ENCODE data around the gene HYOU1.
"Not testable (repeated sequence)": the region's sequence is repeated elsewhere in the genome, so short reads cannot be mapped to it uniquely, and the experiment has no call there.

Gene HYOU1

DNA sequence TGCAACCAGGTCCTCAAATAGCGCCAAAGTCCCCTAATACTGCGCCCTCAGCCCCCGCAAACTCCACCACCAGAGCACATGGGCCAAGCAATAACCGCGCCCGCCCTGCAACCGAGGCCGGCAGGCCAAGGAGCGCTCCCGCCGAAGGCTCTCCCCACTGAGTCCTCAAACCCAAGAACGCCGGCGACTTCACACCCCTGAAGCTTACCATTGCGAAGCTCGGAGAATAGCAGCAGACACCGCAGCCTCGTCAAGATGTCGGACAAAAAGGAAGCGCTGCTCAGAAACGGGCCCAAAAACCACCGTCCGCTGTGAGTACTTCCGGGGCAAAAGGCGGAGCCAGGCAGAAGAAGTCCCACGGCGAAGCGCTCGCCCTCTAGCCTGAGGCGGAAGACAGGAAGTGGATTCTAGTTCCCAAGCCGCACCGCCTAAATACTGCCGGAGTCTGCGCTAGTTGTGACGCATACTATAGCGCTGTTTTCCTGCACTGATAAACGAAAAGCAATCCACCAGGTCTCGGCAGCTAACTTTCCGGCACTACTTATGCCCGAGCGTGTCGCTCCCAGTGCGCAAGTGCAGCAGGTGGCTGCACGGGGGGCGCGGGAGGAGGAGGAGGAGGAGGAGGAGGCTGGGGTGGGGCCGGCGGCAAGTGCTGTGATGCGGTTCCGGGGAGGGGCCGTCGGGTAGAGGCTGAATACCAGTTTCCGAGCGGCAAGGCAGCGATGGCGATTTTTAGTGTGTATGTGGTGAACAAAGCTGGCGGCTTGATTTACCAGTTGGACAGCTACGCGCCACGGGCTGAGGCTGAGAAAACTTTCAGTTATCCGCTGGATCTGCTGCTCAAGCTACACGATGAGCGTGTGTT lies 38.7 kb downstream of the HYOU1 start, which contains the start of the genes RPS25 and TRAPPC4:
Gene RPS25 (minus strand): TSS at position 270 of the 865 bp plus-strand sequence. CDS start 59 bp downstream, at position 211.
Gene TRAPPC4 (plus strand): TSS at position 693 of the 865 bp plus-strand sequence. CDS start 30 bp downstream, at position 723.
- DNase-seq (ENCODE audit: low read depth), result peak; percentile 87

DNA sequence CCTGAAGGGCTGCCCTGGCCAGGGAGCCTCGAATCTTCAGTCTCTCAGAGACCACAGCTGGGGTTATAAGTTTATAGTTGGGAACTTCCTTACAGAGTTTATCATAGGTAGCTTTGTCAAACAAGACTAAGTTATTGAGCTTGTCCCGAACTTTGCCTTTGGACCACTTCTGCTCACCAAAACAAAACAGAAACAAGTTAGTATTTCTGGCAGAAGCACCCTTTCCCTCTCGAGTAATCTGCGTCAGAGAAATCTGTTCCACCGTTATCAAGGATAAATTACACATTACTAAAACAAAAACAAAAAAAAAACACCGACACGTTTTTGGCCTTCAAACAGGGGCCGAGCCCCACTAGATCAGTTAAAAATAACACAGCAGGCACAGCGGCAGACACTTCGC lies 39.6 kb downstream of the HYOU1 start:
- not testable (repeated sequence) for DNase-seq (ENCODE audit: low read depth)

DNA sequence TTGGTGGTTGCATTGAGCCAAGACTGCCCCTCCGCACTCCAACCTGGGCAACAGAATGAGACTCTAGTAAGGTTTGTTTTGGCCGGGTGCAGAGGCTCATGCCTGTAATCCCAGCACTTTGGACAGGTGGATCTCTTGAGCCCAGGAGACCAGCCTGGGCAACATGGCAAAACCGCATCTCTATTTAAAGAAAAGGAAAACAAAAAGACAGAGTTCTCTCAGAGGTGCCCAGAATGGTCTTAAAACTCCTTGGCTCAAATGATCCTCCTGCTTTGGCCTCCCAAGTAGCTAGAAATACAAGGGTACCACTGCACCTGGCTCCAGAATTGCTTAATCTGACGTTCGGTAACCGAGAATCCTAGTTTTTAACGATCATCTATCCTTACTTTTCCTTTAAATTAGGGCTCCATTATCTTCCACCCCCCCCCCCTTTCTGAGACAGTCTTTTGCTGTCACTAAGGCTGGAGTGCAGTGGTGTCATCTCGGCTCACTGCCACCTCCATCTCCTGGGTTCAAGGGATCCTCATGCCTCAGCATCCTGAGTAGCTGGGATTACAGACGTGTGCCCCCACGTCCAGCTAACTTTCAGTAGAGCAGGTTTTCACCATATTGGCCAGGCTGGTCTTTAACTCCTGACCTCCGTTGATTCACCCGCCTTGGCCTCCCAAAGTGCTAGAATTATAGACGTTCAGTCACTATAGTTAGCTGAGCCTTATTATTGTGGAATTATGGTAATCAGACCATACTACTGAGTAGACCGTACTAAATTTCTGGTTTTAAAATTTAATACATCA lies 40.6 kb downstream of the HYOU1 start:
- DNase-seq (ENCODE audit: low read depth), result no peak

DNA sequence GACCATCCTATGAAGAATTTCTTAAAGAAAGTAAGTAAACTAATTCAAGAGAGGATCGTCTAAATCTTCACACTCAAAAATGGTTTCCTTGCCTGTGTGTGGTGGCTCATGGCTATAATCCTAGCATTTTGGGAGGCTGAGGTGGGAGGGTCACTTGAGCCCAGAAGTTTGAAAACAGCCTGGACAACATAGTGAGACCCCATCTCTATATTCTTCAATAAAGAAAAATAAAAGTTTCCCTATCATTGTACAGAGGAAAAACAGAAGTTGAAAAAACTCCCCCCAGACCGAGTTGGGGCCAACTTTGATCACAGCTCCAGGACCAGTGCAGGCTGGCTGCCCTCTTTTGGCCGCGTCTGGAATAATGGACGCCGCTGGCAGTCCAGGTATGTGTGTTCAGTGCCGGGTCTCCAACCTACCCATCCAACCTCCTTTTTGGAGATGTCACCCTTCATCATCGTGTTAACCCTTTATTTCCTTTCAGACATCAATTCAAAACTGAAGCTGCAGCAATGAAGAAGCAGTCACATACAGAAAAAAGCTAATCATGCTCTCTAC lies 41.9 kb downstream of the HYOU1 start:
- no peak for DNase-seq (ENCODE audit: low read depth)

DNA sequence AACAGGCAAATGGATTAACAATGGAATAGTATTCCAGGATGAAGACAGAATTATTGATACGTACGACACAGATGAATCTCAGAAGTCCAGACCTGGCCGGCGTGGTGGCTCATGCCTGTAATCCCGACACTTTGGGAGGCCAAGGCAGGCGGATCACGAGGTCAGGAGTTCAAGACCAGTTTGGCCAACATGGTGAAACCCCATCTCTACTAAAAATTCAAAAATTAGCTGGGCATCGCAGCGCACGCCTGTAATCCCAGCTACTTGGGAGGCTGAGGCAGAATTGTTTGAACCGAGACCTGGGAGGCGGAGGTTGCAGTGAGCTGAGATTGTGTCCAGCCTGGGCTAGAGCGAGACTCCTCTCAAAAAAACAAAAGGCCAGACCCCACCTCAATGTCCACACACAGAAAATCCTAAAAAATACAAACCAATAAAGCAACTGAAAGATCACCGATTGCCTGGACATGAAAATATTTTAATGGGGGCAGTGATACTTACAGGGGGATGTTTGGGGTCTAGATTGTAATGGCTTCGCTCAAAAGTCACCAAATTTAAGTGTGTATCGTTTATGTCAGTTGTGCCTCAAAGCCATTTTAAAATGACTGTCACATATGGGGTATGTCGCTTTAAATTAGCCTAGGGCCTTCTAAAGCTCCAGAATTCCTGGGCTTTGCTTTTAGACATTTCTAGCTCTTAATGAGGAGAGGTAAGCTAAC lies 42.6 kb downstream of the HYOU1 start:
- DNase-seq (ENCODE audit: low read depth), result no peak

DNA sequence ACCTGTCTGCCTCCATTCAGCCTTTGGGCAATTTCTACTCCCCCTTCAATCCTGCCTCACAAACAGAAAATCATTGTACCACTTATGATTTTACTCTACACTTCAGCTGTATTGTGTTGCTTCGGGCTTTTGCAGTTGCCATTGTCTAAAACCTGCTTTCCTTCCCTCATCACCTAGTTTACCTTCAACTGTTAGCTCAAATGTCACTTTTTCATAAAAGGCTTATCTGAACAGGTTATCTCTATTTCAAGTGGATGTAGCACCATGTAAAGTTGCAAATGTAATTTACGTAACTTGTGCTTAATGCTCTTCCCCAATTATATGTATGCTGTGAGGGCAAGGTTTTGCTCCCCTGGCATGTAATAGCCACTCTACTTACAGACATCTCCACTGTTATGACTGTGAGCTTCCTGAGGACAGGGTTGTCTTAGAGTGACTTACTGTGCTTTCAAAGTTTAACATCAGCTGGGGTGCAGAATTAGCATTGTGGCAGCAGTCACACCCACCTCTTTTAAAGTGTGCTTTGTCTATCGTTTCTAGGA lies 44.3 kb downstream of the HYOU1 start:
- DNase-seq (ENCODE audit: low read depth), result no peak

DNA sequence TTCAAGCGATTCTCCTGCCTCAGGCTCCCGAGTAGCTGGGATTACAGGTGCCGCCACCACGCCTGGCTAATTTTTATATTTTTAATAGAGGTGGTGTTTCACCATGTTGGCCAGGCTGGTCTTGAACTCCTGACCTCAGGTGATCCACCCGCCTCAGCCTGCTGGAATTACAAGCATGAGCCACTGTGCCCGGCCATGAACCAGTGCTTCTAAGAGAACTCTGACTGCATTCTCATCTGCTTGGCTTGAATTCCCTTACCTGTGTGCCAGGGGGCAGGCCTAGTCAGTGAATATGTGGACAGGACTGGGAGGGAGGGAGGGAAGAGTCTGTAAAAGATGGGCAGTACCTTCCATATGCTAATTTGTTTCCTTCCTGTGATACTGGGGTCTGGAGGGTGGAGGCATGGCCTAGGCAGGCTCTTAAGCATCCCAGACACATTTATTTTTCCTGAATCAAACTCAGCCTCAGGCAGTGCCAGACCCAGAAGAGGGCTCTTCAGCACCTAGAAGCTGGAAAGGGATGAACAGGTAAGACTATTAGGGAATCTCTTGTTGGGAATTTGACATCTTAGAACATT lies 45.4 kb downstream of the HYOU1 start:
- DNase-seq (ENCODE audit: low read depth), result no peak

DNA sequence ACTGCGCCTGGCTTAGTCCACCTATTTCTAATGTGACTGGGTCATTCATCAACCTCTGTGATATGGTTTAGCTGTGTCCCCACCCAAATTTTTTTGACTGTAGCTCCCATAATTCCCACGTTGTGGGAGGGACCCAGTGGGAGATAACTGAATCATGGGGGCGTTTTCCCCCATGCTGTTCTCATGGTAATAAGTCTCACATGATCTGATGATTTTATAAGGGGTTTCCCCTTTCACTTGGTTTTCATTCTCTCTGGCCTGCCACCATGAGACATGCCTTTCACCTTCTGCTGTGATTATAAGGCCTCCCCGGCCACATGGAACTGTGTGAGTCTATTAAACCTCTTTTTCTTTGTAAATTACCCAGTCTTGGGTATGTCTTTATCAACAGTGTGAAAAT lies 50.3 kb downstream of the HYOU1 start:
- DNase-seq (ENCODE audit: low read depth), result no peak

DNA sequence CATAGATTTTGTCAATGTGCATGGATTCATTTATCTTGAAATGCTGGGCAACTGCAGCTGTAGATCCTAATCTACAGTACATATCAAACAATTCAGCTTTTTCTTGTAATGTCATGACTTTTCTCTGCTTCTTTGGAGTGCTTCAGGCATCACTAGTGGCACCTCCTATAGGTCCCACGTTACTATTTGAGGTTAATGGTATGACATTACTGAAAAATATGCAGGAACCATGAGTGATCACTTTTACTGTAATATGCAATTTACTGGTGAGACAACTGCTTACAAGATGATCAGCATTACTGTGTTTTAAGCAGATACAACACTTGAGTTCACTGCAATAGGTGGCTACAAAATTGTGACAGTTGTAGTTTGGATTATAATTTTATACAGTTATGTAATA lies 56.1 kb downstream of the HYOU1 start:
- no peak for DNase-seq (ENCODE audit: low read depth)

DNA sequence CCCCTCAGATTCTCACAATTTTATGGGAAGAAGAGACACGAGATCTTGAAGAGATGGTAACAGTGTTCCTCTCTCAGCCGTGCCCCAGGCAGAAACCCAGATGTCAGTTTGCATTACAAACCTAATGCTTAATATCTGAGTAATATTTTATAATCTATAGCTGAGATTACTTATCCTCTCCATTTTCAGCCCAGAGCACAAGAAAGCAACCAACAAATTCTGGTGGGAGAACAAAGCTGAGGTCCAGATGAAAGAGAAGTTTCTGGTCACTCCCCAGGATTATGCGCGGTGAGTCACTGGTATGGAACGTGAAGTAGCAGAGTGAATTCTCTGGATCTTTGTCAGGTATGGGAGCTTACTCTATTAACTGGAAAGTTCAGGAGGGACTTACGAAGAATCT lies 58.2 kb downstream of the HYOU1 start:
- DNase-seq (ENCODE audit: low read depth), result no peak

DNA sequence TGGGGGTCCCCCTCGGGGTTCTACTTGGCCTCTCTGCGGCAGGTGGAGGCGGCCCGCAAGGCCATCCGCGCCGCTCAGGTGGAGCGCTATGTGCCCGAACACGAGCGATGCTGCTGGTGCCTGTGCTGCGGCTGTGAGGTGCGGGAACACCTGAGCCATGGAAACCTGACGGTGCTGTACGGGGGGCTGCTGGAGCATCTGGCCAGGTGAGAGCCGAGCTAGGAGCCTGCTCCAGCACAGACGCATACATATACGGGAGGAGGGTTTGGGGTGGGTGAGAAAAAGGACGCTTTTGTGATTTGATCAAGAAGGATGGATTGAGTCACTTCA lies 58.7 kb downstream of the HYOU1 start:
- DNase-seq (ENCODE audit: low read depth), result no peak

DNA sequence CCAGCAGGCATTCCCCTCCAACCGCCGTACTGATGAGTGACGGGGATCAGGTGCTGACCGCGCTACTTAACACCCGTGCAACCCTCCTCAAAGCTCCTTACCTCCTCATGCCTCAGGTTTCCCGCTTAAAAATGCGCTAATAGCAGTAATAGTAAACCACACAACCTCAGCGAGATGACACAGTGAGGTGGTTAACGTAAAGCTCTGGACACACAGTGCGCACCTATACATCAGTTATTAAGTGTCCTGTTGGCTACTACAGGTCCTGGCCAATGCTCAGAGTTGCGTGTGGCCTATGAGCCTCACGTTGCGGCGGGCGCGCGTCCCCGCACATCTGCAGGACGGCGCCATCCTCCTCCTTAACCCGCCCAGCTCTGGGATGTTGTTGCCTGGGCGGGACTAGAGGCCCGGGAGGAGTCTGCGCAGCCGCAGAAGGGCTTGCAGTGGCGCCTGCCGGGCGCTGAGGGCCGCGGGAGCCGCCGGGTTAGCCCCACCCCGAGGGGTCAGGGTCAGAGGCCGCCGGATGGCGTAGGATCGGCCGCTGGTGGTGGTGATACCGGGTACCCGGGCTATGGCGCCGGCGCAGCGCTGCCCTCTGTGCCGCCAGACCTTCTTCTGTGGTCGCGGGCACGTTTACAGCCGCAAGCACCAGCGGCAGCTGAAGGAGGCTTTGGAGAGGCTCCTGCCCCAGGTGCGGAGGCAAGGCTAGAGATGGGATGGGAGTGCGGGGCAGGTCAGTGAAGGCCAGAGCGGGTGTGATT lies 59.2 kb downstream of the HYOU1 start, which contains the start of gene CENATAC:
Gene CENATAC (plus strand): TSS at position 512 of the 761 bp plus-strand sequence. CDS start 60 bp downstream, at position 572.
- peak; percentile 91 for DNase-seq (ENCODE audit: low read depth)

DNA sequence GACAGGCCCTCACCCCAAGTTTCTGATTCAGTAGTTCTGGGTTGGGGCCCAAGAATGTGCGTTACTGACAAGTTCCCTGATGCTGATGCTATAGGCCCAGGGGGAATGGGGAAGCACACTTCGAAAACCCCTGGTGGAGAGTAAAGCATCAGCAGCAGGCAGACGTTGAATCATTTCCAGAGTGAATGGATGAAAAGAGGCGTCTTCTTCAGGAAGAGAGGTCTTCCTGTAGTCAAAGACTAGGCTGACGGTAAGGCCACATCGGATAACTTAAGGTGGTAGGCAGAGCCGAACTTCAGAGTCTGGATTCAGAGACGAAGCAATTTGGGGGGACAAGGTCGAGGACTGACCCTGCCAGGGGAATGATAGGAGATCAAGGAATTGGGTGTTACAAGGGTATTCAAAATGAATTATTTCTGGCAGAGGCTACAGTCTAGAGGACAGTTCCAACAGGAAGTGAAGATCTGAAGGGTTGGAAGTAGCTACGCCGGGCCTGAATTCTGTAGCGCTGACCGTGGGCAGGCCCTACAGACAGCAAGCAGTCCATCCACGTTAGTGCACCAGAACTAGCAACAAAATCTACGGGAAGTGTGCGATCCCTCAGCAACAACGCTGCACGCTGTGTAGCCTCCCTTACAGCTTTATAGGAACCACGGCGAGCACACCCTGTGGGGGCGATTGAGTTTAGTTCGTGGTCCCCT lies 59.9 kb downstream of the HYOU1 start:
- no peak for DNase-seq (ENCODE audit: low read depth)

Data from stimulated activated CD8-positive, alpha-beta memory T cell treated with anti-CD3 and anti-CD28 coated beads, Interleukin-12 subunit alpha, Interleukin-12 subunit beta, amount 100 ng/mL, for 4 hours (primary cell).